ENCODE data around the gene TERT.

TERT gene

DNA sequence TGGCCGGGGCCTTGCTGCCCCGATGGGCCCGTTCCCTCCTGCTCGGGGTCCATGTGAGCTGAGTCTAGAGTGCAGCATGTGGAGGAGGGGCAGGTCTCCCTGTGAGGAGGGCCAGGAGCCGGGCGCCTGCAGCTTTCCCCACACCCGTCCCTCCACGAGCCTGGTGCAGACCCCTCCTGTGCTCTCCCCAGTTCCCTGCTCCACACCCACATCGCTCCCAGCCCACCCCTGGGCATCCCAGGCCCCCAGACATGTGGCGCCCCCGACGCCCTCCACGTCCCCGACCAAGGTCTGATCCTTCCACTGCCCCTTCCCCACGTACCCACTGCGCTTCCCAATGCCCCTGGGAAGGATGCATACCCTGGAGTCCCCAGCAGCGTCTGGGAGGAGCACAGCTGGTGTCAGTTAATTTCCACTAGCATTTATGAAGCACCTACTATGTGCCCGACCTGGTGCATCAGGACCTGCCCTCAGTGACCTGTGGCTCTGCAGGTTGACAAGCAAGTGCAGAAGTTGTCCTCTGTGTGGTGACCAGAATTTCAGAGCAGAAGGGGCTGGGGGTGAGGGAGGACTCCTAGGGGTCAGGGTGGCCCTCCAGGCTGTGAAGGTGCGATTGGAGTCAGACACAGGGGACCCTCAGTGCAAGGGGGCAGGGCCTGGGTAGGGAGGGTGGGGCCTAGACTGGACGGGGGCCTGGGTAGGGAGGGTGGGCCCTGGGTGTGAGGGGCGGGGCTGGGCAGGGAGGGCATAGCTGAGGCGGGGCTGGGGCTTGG lies 80.5 kb downstream of the TERT start:
- DNase-seq (ENCODE audit: low read depth), result no peak
- no peak overlapping the region for H3K4me3 ChIP-seq (ENCODE audit: low read depth, low read length)
- TF ChIP-seq, protein P1, sequence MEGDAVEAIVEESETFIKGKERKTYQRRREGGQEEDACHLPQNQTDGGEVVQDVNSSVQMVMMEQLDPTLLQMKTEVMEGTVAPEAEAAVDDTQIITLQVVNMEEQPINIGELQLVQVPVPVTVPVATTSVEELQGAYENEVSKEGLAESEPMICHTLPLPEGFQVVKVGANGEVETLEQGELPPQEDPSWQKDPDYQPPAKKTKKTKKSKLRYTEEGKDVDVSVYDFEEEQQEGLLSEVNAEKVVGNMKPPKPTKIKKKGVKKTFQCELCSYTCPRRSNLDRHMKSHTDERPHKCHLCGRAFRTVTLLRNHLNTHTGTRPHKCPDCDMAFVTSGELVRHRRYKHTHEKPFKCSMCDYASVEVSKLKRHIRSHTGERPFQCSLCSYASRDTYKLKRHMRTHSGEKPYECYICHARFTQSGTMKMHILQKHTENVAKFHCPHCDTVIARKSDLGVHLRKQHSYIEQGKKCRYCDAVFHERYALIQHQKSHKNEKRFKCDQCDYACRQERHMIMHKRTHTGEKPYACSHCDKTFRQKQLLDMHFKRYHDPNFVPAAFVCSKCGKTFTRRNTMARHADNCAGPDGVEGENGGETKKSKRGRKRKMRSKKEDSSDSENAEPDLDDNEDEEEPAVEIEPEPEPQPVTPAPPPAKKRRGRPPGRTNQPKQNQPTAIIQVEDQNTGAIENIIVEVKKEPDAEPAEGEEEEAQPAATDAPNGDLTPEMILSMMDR (IDR thresholded peaks at IDR 0.05; ENCODE audit: low read depth, low read length, missing control alignments), result no peak

DNA sequence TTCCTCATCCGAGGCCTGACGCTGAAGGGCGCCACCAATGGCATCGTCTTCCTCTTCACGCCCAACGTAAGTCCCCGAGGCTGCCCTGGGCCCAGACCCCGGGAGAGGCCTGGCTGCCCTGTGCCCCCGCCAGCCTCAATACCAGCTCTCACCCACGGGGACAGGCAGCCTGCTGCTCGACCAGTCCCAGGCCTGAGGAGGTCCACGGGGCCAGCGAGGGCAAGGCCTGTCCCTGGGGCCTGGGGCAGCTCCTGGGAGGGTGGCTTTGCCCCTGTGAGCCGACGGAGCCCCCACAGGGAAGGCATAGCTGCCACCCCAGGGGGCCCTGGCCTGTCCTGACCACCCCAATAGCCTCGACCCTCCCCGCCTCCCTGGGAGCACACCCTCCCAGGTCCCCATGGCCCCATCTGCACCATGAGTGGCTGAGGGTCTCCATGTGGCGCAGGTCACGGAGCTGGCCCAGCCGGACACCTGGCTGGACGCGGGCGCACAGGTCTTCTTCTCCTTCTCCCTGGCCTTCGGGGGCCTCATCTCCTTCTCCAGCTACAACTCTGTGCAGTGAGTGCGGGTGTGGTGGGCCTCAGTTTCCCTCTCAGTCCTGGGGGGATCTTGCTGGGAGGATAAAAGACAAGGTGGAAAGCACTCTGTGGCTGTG lies 81.2 kb downstream of the TERT start:
- DNase-seq (ENCODE audit: low read depth), result no peak

DNA sequence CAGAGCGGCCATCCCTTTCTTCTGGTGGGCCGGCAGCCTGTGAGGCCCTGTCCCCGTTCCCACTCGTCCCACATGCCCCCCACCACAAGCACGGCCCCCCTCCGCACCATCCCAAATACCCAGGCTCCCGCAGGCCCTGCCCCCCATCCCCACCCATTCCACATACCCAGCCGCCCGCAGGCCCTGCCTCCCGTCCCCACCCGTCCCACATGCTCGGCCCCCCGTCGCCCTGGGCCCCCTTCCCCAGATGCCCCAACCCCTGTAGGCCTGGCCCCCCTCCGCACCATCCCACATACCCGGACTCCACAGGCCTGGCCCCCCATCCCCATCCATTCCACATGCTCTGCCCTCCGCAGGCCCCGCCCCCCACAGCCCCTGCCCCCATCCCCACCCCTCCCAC lies 82.0 kb downstream of the TERT start:
- no peak for DNase-seq (ENCODE audit: low read depth)
- no peak overlapping the region for H3K4me3 ChIP-seq (ENCODE audit: low read depth, low read length)
- TF ChIP-seq, protein P1 (IDR thresholded peaks at IDR 0.05; ENCODE audit: low read depth, low read length, missing control alignments), result no peak

More for the DNA sequence above, 81.2 kb downstream of the TERT start:
- no peak overlapping the region for H3K4me3 ChIP-seq (ENCODE audit: low read depth, low read length)
- TF ChIP-seq, protein P1 (IDR thresholded peaks at IDR 0.05; ENCODE audit: low read depth, low read length, missing control alignments), result no peak

DNA sequence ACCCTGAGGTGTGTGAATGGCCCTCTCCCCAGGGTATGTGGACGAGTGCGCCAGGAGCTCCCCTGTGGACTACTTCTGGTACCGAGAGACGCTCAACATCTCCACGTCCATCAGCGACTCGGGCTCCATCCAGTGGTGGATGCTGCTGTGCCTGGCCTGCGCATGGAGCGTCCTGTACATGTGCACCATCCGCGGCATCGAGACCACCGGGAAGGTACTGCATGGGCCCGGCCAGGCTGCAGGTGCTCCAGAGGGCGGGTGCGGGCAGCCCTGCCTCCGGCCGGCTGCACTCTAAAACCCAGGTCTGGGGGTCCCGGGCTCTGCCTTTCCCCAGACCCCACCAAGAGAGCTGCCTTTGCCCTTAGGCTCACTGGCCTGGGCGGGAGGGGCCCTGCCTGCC lies 82.6 kb downstream of the TERT start:
- TF ChIP-seq, protein P1 (IDR thresholded peaks at IDR 0.05; ENCODE audit: low read depth, low read length, missing control alignments), result no peak
- DNase-seq (ENCODE audit: low read depth), result no peak
- no peak overlapping the region for H3K4me3 ChIP-seq (ENCODE audit: low read depth, low read length)

DNA sequence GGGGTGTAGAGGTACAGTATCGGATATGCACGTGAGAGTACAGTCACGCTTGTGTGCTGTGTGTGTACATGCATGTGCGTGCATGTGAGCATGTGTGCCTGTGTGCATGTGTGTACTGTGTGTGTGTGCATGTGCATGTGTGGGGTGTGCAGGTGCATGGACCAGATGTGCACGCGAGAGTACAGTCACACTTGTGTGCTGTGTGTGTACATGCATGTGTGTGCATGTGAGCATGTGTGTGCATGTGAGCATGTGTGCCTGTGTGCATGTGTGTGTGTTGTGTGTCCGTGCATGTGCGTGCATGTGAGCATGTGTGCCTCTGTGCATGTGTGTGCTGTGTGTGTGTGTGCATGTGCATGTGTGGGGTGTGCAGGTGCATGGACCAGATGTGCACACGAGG lies 83.2 kb downstream of the TERT start:
- DNase-seq (ENCODE audit: low read depth), result no peak
- TF ChIP-seq, protein P1 (IDR thresholded peaks at IDR 0.05; ENCODE audit: low read depth, low read length, missing control alignments), result no peak
- H3K4me3 ChIP-seq (ENCODE audit: low read depth, low read length), result no peak overlapping the region

DNA sequence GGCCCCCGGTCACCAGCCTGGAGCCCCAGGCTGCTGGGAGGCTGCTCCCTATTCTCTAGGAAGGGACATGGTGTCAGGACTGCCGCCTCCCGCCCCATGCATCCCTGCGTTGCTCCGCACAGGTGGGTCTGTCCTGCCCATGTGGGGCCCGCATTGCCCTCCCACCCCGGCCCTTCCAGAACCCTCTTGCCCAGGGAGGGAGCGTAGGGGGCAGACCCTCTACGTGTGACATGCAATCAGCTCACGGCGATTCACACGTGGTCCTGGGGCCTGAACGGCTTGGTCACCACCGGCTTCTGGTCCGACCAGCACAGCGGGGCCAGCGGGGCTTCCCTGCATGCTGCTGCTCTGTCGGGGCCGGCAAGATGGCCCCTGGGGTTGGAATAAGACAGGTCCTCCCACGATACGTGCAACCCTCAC lies 84.0 kb downstream of the TERT start:
- no peak for DNase-seq (ENCODE audit: low read depth)
- TF ChIP-seq, protein P1 (IDR thresholded peaks at IDR 0.05; ENCODE audit: low read depth, low read length, missing control alignments), result no peak
- no peak overlapping the region for H3K4me3 ChIP-seq (ENCODE audit: low read depth, low read length)

All from GM12864 (cell line).